HG02763 (cell line): ENCODE data around the gene ABCA10.

Experiments
- ATAC-seq: cut with Tn5 transposase; IDR thresholded peaks from one replicate; pipeline ENCODE4 v1.9.1; 2021; ENCODE audit warnings: mild to moderate bottlenecking, moderate library complexity; ENCODE audit not compliant: unreplicated experiment

Gene ABCA10

DNA sequence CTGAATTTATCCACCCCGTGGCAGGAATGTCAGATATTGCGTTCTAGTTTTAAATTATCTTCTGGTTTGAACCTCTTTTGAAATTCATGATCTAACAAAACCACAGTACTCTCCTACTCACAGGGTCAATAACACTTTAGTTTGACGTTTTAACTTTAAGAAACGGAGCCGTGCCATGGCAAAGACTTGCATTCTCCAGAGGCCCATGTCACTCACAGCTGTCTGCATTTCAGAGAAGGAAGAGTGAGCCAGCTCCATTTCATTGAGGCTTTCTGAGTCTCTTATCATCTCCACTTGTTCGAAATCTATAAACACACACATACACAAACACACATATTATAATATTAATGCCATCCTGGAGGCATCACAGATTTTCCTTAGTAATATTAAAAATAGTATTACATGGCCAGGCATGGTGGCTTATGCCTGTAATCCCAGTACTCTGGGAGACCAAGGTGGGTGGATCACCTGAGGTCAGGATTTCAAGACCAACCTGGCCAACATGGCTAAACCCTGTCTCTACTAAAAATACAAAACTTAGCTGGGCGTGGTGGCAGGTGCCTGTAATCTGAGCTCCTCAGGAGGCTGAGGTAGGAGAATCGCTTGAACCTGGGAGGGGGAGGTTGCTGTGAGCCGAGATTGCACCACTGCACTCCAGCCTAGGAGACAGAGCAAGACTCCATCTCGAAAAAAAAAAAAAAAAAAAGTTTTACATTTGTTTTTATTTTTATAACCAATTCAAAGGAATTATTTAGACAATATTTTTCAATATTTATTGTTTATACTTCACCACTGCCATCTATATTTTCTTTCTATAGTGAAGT is 122.5 kb downstream of the ABCA10 start:
- ATAC-seq = no peak

DNA sequence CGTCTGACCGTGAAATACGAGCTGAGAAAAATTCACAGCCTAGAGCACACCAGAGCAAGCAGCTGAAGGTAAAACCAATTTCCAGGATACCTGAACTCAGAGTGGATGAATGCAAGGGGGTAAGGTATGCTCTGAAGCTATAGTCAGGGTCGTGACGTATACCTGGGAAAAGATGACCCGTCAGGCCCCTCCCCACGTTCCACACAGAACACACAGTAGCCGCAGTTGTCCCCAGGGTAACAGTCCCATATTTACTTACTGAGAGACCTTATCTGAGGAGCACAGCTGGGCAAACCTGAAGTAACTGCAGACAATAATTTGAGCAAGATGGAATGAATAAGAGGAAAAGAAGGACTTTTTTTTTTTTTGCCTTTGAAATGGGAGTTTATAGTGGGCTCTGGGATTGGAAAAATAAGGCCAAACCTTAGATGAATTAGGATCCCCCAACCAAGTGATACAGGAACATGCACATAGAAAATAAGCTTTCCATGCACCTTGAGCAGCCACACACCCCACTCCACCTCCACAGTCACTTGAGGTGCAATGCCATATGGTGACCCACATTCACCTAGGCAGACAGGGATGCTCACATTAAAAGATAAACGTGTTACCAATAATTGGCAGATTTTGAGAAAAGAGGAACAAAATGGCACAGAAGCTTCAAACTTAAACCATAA is 124.9 kb downstream of the ABCA10 start:
- no peak for ATAC-seq

DNA sequence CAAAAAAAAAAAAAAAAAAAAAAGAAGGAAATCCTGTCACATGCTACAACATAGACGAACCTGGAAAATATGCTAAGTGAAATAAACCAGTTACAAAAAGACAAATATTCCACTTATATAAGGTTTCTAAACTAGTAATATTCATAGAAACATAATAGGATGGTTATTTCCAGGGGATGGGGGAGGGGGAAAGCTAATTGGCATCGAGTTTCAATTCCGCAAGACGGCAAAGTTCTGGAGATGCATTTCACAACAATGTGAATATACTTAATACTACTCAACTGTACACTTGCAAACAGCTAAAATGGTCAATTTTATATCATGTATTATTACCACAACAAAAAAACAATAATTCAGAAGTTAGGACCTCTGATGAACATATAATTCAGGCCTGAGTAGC is 130.0 kb downstream of the ABCA10 start:
- no peak for ATAC-seq
